GM21737 (cell line): ENCODE data around the gene STYXL1.

Experiments
- ATAC-seq: cut with Tn5 transposase; IDR thresholded peaks from one replicate; pipeline ENCODE4 v1.9.1; 2021; ENCODE audit warnings: mild to moderate bottlenecking, moderate library complexity; ENCODE audit not compliant: unreplicated experiment

Gene STYXL1

GRCh38 chr7:75960372-75960771 lies 87.4 kb downstream of the STYXL1 start:
- ATAC-seq, result no peak

DNA sequence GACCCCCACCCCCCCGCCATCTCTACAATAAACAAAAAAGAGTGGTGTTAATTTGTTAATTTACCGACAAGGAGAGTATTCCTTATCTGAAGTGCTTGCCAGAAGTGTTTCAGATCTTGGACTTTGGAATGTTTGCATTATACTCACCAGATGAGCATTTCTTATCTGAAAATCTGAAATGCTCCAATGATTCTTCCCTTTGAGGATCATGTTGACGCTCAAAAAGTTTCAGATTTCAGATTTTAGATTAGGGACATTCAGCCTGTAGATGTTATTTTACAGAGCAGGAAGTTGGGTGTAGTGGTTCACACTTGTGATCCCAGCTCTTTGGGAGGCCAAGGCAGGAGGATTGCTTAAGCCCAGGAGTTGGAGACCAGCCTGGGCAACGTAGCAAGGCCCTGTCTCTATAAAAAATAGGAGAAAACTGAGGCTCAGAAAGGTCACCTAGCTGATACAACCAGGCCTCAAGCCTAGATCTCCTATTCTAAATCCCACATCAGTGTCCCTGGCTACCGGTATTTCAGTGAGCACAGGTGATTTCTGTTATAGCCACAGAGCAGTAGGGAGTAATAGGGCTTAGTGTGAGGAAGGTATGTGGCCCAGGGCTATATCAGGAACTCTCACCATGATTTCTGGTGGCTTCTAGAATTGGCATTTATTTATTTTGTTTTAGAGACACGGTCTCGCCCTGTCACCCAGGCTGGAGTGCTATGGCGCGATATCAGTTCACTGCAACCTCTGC lies 88.8 kb downstream of the STYXL1 start:
- ATAC-seq, result no peak

GRCh38 chr7:75957021-75957736 lies 90.6 kb downstream of the STYXL1 start:
- ATAC-seq, result no peak

DNA sequence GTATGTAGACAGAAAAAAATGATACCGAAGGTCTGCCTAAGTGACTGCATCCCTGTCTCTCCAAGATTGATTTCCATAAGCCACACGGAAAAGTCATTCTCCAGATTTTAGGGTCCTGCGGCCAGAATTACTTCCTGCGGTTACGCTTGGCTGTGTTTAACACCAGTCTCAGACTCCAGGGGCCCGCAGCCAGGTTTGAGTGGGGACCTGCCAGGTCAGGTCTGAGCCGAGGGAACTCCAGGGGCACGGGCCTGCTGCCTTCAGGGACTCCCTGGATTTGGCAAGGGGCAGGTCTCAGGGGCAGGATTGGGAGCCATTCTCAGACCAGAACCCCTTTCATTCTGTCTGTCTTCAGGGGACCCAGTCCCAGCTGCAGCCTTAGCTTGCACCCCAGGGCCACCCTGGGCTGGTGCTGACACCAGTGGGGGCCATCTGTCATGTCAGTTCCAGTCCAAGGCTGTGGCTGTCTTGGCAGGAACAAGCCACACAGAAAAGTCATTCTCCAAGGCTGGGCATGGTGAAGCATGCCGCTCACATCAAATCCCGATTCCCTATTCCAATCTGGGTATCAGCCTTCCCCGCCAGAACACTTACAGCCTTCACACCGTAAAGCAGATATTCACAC lies 92.4 kb downstream of the STYXL1 start:
- ATAC-seq, result no peak

GRCh38 chr7:75953931-75954330 lies 93.9 kb downstream of the STYXL1 start:
- ATAC-seq, result no peak

- ATAC-seq, result no peak
These were observed 94.4 kb downstream of the STYXL1 start for GRCh38 chr7:75953431-75953830.

- ATAC-seq, result no peak
These were observed 96.3 kb downstream of the STYXL1 start for GRCh38 chr7:75951506-75951905.

DNA sequence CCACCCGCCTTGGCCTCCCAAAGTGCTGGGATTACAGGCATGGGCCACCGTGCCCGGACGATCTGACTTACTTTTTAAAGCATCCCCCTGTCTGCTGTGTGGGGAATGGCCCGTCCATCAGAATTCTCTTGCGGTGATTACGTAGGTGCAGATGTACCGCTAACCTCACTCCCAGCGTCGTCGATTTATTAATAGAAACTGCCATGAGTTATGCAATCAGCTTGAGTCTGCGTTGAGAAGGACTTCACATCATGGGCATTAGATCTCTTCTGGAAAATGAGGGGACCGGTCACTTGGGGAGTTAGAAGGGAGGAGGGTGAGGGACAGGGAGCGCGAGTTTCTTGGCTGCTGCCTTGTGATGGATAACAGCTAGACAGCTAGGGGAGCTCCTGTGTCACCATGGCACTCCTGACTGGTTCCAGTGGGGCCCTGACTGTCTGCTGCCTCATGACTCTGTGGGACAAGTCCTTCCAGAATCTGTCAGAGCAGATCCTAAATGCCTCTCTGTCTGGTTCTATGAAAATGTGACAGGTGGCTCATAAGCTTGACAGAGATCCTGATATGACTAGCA lies 97.6 kb downstream of the STYXL1 start:
- ATAC-seq, result no peak

DNA sequence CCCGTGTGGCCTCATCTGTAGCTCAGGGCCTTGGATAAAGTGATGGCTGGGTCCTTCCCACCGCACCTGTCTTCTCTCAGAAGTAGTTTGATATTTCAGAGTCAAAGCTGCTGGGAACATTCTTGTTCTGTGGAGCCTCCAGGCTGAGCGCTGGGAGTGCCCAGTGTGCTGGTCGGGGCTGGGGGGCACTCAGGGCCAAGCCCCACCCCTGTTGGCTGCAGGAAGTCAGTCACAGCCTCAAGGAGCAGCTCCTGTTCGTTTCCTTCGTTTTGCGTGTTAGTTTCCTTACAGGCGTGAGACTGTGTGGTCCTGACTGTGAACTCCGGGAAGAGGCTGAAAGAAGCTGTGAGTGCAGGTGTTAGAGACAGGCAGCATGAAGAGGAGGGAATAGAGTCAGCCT lies 99.6 kb downstream of the STYXL1 start:
- no peak for ATAC-seq
